ENCODE data around the gene CACNA1D.

Gene CACNA1D

GRCh38 chr3:53863145-53863544 is 368.7 kb downstream of the CACNA1D start:
- no peak for DNase-seq
